HepG2 (cell line): Measurements from ENCODE around the gene TP53TG5. TPM values are rescaled to one million over a fixed set of nuclear protein-coding genes. Genes with fewer than 3 reads are reported as not detected.

Experiments used
- CENPX ChIP-seq: sonication (generic); formaldehyde crosslinking; IDR thresholded peaks from 2 replicates; pipeline ENCODE4 v1.9.0; 2021; ENCODE audit warnings: mild to moderate bottlenecking, missing genetic modification reagents, moderate library complexity
- CHCHD3 ChIP-seq: sonication (generic); formaldehyde crosslinking; IDR thresholded peaks from 2 replicates; pipeline ENCODE4 v1.8.0; 2022; ENCODE audit warnings: mild to moderate bottlenecking, missing genetic modification reagents, moderate library complexity
- HDAC2 ChIP-seq: sonication (generic); formaldehyde crosslinking; IDR thresholded peaks from 2 replicates; pipeline ENCODE4 v1.4.0; 2020; ENCODE audit warnings: missing genetic modification reagents
- IKZF5 ChIP-seq: IDR thresholded peaks from 2 replicates; pipeline ENCODE4 v1.6.1; 2018; ENCODE audit warnings: missing genetic modification reagents, mild to moderate bottlenecking, missing compliant biosample characterization
- IRF2 ChIP-seq: IDR thresholded peaks from 2 replicates; pipeline ENCODE4 v1.6.1; 2018; ENCODE audit warnings: missing genetic modification reagents, missing compliant biosample characterization
- NFKBIZ ChIP-seq: IDR thresholded peaks from 2 replicates; pipeline ENCODE4 v1.6.1; 2018; ENCODE audit warnings: missing genetic modification reagents, missing compliant biosample characterization
- RARA ChIP-seq: IDR thresholded peaks from 2 replicates; pipeline ENCODE4 v1.6.1; 2016; ENCODE audit warnings: missing genetic modification reagents, missing compliant biosample characterization
- RXRA ChIP-seq: sonication (generic); formaldehyde crosslinking; IDR thresholded peaks from 2 replicates; pipeline ENCODE4 v1.5.1; 2020; ENCODE audit warnings: missing genetic modification reagents
- SNAI1 ChIP-seq: sonication (generic); formaldehyde crosslinking; IDR thresholded peaks from 2 replicates; pipeline ENCODE4 v1.5.0; 2020; ENCODE audit warnings: mild to moderate bottlenecking, missing genetic modification reagents, borderline replicate concordance
- SNAPC2 ChIP-seq: sonication (generic); formaldehyde crosslinking; IDR thresholded peaks from 2 replicates; pipeline ENCODE4 v1.8.1; 2022; ENCODE audit warnings: mild to moderate bottlenecking, missing genetic modification reagents
- TAF1 ChIP-seq: sonication (generic); formaldehyde crosslinking; IDR thresholded peaks from 2 replicates; pipeline ENCODE4 v1.4.0; 2020; ENCODE audit warnings: missing genetic modification reagents
- ZFP36L2 ChIP-seq: sonication (generic); formaldehyde crosslinking; IDR thresholded peaks from 2 replicates; pipeline ENCODE4 v1.4.0; 2020; ENCODE audit warnings: missing genetic modification reagents
- ZNF503 ChIP-seq: sonication (generic); formaldehyde crosslinking; IDR thresholded peaks from 2 replicates; pipeline ENCODE4 v1.4.0; 2020; ENCODE audit warnings: missing genetic modification reagents
- ZNF552 ChIP-seq: sonication (generic); formaldehyde crosslinking; IDR thresholded peaks from 2 replicates; pipeline ENCODE4 v1.9.0; 2022; ENCODE audit warnings: missing genetic modification reagents, mild to moderate bottlenecking, borderline replicate concordance
- polyA plus RNA-seq, 8 experiments: library from polyadenylated mRNA; depleted of rRNA in 3 of 8; stranded (reverse) in 7 of 8; unstranded in 1 of 8; fragments of >200 nt; fragmentation: Illumina TruSeq in 4 of 8; extraction: Trizol in 4 of 8; gene quantifications; 2 replicates each; pipeline versions ENCODE4 v1.2.1 to v1.2.3, GENCODE V29; 2011 to 2016; ENCODE audit warnings: low read depth in 4 of 8, missing spikeins in 1 of 8, mixed read lengths in 1 of 8; ENCODE audit not compliant: insufficient read depth in 1 of 8
- total RNA-seq, 5 experiments: library from RNA; depleted of rRNA; stranded (reverse); fragments of >200 nt; fragmentation: Illumina TruSeq; extraction: Trizol; gene quantifications; 2 replicates each; pipeline ENCODE4 v1.2.3, GENCODE V29; 2016; ENCODE audit warnings: low read depth in 1 of 5
- TF ChIP-seq, protein P1 (sequence below): sonication (generic); formaldehyde crosslinking; IDR thresholded peaks from 2 replicates; pipeline ENCODE4 v1.4.0; 2020; ENCODE audit warnings: low read depth, missing genetic modification reagents
- TF ChIP-seq, protein P2 (sequence below): sonication (generic); formaldehyde crosslinking; IDR thresholded peaks from 2 replicates; pipeline ENCODE4 v1.4.0; 2020; ENCODE audit warnings: missing genetic modification reagents, mild to moderate bottlenecking, borderline replicate concordance
- TF ChIP-seq, protein P3 (sequence below): sonication (generic); formaldehyde crosslinking; IDR thresholded peaks from 2 replicates; pipeline ENCODE4 v1.4.0; 2020; ENCODE audit warnings: missing genetic modification reagents

The TP53TG5 gene
- total and polyA plus RNA-seq, 2 of the 13 experiments (the other 11 are each of a cell fraction or from before 2014, with no cell fraction given), result 0.11 TPM; not detected in 1

DNA sequence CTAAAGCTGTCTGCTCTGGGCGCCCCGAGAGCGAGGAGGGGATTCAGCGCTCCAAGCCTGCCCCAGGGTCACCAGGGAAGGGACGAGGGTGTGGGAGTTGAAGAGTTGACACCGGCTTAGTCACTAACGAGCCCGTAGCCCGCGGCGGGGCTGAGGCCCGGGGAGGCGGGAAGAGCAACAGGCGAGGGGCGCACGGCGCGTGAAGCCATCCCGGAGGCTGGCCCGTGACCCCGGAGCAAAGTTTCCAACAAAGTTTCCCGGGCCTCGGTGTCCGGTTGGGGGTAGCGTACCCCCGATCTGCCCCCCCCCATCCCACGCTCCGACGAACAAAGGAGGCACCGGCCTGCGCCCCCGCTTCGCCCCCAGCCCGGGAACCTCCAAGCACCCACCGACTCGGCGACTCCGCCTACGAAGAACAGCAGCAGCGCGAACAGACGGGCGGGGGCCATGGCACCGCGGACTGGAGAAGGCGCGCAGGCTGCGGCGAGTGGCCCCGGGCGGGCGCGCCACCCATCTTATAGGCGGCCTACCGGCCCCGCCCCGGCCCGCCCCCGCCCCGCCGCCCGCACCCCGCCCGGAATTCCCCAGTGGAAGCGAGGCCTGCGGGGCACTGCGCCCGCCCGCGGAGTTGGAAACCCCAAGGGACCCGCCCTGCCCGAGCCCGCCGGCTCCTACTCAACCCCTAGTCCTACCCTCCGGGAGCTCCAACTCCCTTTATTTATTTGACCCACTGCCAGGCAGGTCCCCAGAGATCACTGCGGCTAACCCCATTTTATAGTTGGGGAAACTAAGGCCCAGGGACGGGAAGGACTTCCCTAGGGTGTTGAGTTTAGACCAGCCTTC, 30.0 kb downstream of the TP53TG5 start, which contains the start of gene SDC4 (continued):
- TF ChIP-seq SNAI1 (no peak; the same call in 1 of the 2 replicates), NFKBIZ (CRISPR knock-in tag) (peak; percentile 39; the same call in 1 of the 2 replicates), RARA (CRISPR knock-in tag) (no peak; the same call in 1 of the 2 replicates), IRF2 (CRISPR knock-in tag) (peak; percentile 70; the same call in 1 of the 2 replicates), HDAC2 (CRISPR knock-in tag) (peak; percentile 47), CENPX (no peak), CHCHD3 (no peak), IKZF5 (CRISPR knock-in tag) (peak; percentile 66; the same call in 1 of the 2 replicates), RXRA (CRISPR knock-in tag) (peak; percentile 50; the same call in 1 of the 2 replicates), TAF1 (CRISPR knock-in tag) (peak; percentile 91), ZFP36L2 (CRISPR knock-in tag) (0 out of 2 replicates have a peak, but pooled peaks have one; percentile 68), ZNF552 (0 out of 2 replicates have a peak, but pooled peaks have one; percentile 53), ZNF503 (peak; percentile 47; the same call in 1 of the 2 replicates), SNAPC2 (CRISPR knock-in tag) (0 out of 2 replicates have a peak, but pooled peaks have one; percentile 54)
- TF ChIP-seq, protein P1, sequence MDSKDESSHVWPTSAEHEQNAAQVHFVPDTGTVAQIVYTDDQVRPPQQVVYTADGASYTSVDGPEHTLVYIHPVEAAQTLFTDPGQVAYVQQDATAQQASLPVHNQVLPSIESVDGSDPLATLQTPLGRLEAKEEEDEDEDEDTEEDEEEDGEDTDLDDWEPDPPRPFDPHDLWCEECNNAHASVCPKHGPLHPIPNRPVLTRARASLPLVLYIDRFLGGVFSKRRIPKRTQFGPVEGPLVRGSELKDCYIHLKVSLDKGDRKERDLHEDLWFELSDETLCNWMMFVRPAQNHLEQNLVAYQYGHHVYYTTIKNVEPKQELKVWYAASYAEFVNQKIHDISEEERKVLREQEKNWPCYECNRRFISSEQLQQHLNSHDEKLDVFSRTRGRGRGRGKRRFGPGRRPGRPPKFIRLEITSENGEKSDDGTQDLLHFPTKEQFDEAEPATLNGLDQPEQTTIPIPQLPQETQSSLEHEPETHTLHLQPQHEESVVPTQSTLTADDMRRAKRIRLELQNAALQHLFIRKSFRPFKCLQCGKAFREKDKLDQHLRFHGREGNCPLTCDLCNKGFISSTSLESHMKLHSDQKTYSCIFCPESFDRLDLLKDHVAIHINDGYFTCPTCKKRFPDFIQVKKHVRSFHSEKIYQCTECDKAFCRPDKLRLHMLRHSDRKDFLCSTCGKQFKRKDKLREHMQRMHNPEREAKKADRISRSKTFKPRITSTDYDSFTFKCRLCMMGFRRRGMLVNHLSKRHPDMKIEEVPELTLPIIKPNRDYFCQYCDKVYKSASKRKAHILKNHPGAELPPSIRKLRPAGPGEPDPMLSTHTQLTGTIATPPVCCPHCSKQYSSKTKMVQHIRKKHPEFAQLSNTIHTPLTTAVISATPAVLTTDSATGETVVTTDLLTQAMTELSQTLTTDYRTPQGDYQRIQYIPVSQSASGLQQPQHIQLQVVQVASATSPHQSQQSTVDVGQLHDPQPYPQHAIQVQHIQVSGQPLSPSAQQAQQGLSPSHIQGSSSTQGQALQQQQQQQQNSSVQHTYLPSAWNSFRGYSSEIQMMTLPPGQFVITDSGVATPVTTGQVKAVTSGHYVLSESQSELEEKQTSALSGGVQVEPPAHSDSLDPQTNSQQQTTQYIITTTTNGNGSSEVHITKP, result peak; percentile 26; the same call in 1 of the 2 replicates
- TF ChIP-seq, protein P2, sequence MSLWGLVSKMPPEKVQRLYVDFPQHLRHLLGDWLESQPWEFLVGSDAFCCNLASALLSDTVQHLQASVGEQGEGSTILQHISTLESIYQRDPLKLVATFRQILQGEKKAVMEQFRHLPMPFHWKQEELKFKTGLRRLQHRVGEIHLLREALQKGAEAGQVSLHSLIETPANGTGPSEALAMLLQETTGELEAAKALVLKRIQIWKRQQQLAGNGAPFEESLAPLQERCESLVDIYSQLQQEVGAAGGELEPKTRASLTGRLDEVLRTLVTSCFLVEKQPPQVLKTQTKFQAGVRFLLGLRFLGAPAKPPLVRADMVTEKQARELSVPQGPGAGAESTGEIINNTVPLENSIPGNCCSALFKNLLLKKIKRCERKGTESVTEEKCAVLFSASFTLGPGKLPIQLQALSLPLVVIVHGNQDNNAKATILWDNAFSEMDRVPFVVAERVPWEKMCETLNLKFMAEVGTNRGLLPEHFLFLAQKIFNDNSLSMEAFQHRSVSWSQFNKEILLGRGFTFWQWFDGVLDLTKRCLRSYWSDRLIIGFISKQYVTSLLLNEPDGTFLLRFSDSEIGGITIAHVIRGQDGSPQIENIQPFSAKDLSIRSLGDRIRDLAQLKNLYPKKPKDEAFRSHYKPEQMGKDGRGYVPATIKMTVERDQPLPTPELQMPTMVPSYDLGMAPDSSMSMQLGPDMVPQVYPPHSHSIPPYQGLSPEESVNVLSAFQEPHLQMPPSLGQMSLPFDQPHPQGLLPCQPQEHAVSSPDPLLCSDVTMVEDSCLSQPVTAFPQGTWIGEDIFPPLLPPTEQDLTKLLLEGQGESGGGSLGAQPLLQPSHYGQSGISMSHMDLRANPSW (CRISPR knock-in tag), result peak; percentile 21; the same call in 1 of the 2 replicates
- TF ChIP-seq, protein P3, sequence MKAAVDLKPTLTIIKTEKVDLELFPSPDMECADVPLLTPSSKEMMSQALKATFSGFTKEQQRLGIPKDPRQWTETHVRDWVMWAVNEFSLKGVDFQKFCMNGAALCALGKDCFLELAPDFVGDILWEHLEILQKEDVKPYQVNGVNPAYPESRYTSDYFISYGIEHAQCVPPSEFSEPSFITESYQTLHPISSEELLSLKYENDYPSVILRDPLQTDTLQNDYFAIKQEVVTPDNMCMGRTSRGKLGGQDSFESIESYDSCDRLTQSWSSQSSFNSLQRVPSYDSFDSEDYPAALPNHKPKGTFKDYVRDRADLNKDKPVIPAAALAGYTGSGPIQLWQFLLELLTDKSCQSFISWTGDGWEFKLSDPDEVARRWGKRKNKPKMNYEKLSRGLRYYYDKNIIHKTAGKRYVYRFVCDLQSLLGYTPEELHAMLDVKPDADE (CRISPR knock-in tag), result peak; percentile 62; the same call in 1 of the 2 replicates
